ENCODE data around the gene UGDH. TPM values are rescaled to one million over a fixed set of nuclear protein-coding genes. Genes with fewer than 3 reads are reported as not detected.

The UGDH gene
- total RNA-seq, 1 donor from 2014 or later, result 11.5 TPM

DNA sequence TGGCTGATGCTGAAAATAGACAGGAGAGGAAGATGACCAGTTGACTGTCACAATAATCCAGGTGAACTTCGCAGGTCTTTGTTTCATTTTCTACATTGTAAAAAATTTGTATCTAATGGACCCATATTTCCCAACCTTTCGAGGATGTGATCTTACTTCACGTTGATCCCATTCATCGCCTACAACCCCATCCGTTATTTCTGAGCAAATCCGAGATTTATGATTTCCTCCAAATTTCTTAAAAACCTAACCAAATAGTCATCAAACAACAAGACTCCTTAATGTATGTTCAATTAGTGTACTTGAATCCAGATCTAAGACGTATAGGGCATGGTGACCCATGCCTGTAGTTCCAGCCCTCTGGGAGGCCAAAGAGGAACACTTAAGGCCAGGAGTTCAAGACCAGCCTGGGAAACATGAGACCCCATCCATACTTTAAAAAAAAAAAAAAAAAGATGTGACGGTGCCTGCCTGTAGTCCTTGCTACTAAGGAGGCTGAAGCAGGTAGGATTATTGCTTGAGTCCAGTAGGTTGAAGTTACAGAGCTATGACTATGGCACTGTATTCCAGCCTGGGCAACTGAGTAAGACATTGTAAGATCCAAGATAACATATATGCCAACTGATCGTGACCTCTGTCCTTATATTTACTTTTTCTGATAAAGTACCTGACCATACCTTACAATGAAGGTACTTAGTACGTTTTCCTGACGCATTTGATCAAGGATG lies 74.2 kb downstream of the UGDH start:
- intact Hi-C loops (cut with micrococcal nuclease), result no loop called here
- TF ChIP-seq, protein P1, sequence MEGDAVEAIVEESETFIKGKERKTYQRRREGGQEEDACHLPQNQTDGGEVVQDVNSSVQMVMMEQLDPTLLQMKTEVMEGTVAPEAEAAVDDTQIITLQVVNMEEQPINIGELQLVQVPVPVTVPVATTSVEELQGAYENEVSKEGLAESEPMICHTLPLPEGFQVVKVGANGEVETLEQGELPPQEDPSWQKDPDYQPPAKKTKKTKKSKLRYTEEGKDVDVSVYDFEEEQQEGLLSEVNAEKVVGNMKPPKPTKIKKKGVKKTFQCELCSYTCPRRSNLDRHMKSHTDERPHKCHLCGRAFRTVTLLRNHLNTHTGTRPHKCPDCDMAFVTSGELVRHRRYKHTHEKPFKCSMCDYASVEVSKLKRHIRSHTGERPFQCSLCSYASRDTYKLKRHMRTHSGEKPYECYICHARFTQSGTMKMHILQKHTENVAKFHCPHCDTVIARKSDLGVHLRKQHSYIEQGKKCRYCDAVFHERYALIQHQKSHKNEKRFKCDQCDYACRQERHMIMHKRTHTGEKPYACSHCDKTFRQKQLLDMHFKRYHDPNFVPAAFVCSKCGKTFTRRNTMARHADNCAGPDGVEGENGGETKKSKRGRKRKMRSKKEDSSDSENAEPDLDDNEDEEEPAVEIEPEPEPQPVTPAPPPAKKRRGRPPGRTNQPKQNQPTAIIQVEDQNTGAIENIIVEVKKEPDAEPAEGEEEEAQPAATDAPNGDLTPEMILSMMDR (IDR thresholded peaks at IDR 0.05; ENCODE audit: borderline replicate concordance), result no peak
- H3K9me3 ChIP-seq (replicated peaks), result no peaks in the 10 kb centered on the region

DNA sequence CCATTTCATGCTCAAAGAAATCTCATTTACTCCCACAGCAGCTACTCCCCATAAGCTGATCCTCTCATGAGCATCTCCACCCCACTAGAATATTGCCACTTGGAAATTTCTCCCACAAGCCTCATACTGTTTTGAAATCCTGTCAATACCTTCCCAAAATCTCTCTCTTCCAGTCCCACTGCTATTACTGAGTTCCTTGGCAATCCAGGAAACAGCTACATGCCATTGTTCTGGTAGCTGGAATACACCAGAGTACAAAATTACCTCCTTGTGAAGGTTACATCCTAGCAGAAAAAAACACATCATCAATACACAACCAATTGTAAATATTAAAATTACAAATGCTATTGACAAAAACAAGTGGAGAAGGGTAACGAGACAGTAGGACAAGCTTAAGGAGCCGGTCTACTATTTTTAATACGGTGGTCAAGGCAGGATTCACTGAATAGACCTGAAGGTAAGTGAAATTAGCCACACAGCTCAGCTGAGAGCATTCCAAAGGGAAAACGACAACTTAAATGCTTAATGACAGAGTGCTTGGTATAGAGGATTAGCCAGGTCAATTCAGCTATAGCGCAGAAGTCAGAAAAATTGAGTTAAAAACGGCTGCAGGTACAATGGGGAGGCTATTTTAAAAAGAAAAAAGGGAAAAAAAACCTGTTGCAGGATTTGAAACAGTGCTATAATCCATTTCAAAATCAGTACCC lies 74.9 kb downstream of the UGDH start:
- no peaks in the 10 kb centered on the region for H3K9me3 ChIP-seq (replicated peaks)
- no peaks in the 10 kb centered on the region for H3K27me3 ChIP-seq (ENCODE audit: low read depth)
- intact Hi-C loops (cut with micrococcal nuclease), result no loop called here
- no peak for DNase-seq
- H3K27ac ChIP-seq (replicated peaks), result no peak overlapping the region
- H3K36me3 ChIP-seq, result peaks cover 63% of the 10 kb centered on the region
- H3K4me1 ChIP-seq, result peaks cover 26% of the 10 kb centered on the region
- TF ChIP-seq, protein P1 (IDR thresholded peaks at IDR 0.05; ENCODE audit: borderline replicate concordance), result no peak
- H3K4me3 ChIP-seq, result no peak overlapping the region

More for the DNA sequence above, 74.2 kb downstream of the UGDH start:
- peaks cover 69% of the 10 kb centered on the region for H3K36me3 ChIP-seq
- no peak overlapping the region for H3K27ac ChIP-seq (replicated peaks)
- DNase-seq, result no peak
- H3K4me3 ChIP-seq, result no peak overlapping the region
- peaks cover 31% of the 10 kb centered on the region for H3K4me1 ChIP-seq
- H3K27me3 ChIP-seq (ENCODE audit: low read depth), result no peaks in the 10 kb centered on the region

DNA sequence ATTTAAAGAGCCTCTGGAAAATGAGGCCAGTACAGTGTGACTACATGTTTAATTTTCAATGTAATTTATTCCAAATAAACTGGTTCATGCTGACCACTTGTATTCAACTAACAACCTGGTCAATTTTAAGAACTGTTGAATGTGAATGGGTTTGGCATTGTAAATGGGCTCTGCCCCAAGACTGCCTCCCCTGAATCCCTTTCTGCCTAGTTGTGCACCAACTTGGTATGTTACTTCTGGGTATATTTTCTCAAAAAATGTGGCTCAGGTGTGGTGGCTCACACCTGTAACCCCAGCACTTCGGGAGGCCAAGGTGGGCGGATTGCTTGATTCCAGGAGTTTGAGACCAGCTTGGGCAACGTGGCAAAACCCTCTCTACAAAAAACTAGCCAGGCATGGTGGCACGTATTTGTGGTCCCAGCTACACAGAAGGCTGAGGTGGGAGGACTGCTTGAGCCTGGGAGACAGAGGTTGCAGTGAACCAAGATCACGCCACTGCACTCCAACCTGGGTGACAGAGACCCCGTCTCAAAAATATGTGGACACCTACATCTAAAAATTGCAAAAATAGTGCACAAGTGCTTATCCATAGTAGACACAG lies 75.7 kb downstream of the UGDH start:
- intact Hi-C loops (cut with micrococcal nuclease), result no loop called here
- Histone ChIP-seq H3K4me1 (peaks cover 26% of the 10 kb centered on the region), H3K4me3 (no peak overlapping the region), H3K9me3 (replicated peaks) (no peaks in the 10 kb centered on the region), H3K36me3 (peaks cover 55% of the 10 kb centered on the region), H3K27me3 (ENCODE audit: low read depth) (no peaks in the 10 kb centered on the region), H3K27ac (replicated peaks) (no peak overlapping the region)
- DNase-seq, result no peak
- TF ChIP-seq, protein P1 (IDR thresholded peaks at IDR 0.05; ENCODE audit: borderline replicate concordance), result no peak

DNA sequence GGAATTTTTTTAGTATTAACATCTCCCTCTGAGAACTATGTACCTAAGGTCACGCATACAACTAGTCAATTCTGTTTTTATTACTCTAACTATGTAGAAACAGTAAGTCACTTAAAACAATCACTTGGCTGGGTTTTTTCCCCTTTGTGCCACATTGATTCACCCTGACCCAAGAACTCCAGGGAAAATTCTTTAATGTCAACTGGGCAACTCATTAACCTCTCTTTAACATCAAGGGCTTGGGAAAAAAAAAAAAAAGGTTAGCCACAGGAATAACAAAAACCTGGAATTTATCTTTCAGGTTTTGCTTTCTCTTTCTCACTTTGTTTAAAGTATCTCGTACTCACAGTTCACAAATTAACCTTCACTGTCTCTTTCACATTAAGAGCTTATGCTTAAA lies 76.6 kb downstream of the UGDH start:
- H3K4me1 ChIP-seq, result peaks cover 18% of the 10 kb centered on the region
- H3K27me3 ChIP-seq (ENCODE audit: low read depth), result no peaks in the 10 kb centered on the region
- TF ChIP-seq, protein P1 (IDR thresholded peaks at IDR 0.05; ENCODE audit: borderline replicate concordance), result no peak
- no peak overlapping the region for H3K27ac ChIP-seq (replicated peaks)
- DNase-seq, result no peak
- peaks cover 46% of the 10 kb centered on the region for H3K36me3 ChIP-seq
- H3K9me3 ChIP-seq (replicated peaks), result no peaks in the 10 kb centered on the region
- intact Hi-C loops (cut with micrococcal nuclease), result no loop called here
- no peak overlapping the region for H3K4me3 ChIP-seq

Other genes starting within 250 kb of the UGDH start
- 22.0 TPM for gene RFC1, start 161.1 kb downstream of the UGDH start, total RNA-seq
- gene KLB, start 120.5 kb downstream of the UGDH start, total RNA-seq, result not detected
- 763 TPM for gene RPL9, start 68.5 kb downstream of the UGDH start, total RNA-seq
- gene LIAS, start 68.4 kb downstream of the UGDH start, total RNA-seq, result 35.0 TPM
- 11.4 TPM for gene SMIM14, start 111.4 kb upstream of the UGDH start, total RNA-seq
- 54.4 TPM for gene UBE2K, start 170.7 kb upstream of the UGDH start, total RNA-seq

All from left ventricle myocardium inferior (tissue), 1 donor.